HCT116 (cell line): ENCODE measurements around the gene DEFB108B. TPM values are rescaled to one million over a fixed set of nuclear protein-coding genes. Genes with fewer than 3 reads are reported as not detected.
"Not testable (repeated sequence)": the region's sequence is repeated elsewhere in the genome, so short reads cannot be mapped to it uniquely, and the experiment has no call there.

ENCODE experiments used
- ATAC-seq: fragments of 200-7000 bp; cut with Tn5 transposase; 2 replicates; pipeline ENCODE4 v1.9.1; 2020; ENCODE audit warnings: mild to moderate bottlenecking, moderate library complexity
- BruUV-seq: library from RNA; stranded (reverse); fragments of 400-500 nt; replicated peaks from 2 replicates; lab custom pipeline; 2021; lab: Mats Ljungman, UMichigan
- CTCF ChIA-PET: fragments of 300-600 bp; sonication (Branson Sonifier 250); formaldehyde crosslinking; loops from one replicate; lab custom pipeline; 2021; ENCODE audit warnings: antibody characterized with exemption; lab: Charles Lee
- POLR2A ChIA-PET: fragments of 300-600, 350-600 bp; sonication (Branson Sonifier 250); formaldehyde crosslinking; loops from one replicate; lab custom pipeline; 2021; ENCODE audit warnings: antibody characterized with exemption; lab: Charles Lee
- RAD21 ChIA-PET, 2 experiments: fragments of 300-600 bp; sonication (Branson Sonifier 250); formaldehyde crosslinking; loops; one replicate each; lab custom pipeline; 2023; ENCODE audit warnings: low total read pairs in 2 of 2; ENCODE audit not compliant: uncharacterized antibody in 2 of 2, unreplicated experiment in 2 of 2, low non-redundant PET in 1 of 2; lab: Charles Lee
- DNase-seq: peaks from one replicate; pipeline ENCODE4 v3.0.0-alpha.2; 2010; ENCODE audit warnings: low read depth, low spot score
- H2AFZ ChIP-seq: fragments of 200-600 bp; shearing (Covaris generic), sonication (generic); 2 replicates; pipeline ENCODE4 v1.6.1; 2017; ENCODE audit warnings: low read depth, mixed run types, mixed read lengths, antibody characterized with exemption, low read length; ENCODE audit not compliant: poor library complexity, severe bottlenecking
- H3K27ac ChIP-seq: 2 replicates; pipeline ENCODE4 v1.5.1; 2012; ENCODE audit warnings: low read depth, low read length
- H3K27me3 ChIP-seq: fragments of 200-600 bp; sonication (generic); 2 replicates; pipeline ENCODE4 v1.6.1; 2016; ENCODE audit warnings: mixed run types, low read length, mixed read lengths; ENCODE audit not compliant: insufficient read depth
- H3K36me3 ChIP-seq, 2 experiments: fragments of 200-500 bp in 1 of 2; fragments of 200-600 bp in 1 of 2; sonication (Bioruptor generic) in 1 of 2; sonication (generic) in 1 of 2; 2 replicates each; pipeline versions ENCODE4 v1.5.1 to v1.6.1; 2014 to 2016; ENCODE audit warnings: low read length in 2 of 2, inconsistent platforms in 1 of 2, mixed read lengths in 1 of 2, mixed run types in 1 of 2; ENCODE audit not compliant: insufficient read depth in 2 of 2, control insufficient read depth in 1 of 2
- H3K4me1 ChIP-seq, 2 experiments: fragments of 200-600 bp in 1 of 2; sonication (generic) in 1 of 2; 2 replicates each; pipeline versions ENCODE4 v1.5.1 to v1.6.1; 2012 to 2017; ENCODE audit warnings: low read length in 2 of 2, inconsistent platforms in 1 of 2, mild to moderate bottlenecking in 1 of 2, mixed read lengths in 1 of 2, mixed run types in 1 of 2, moderate library complexity in 1 of 2; ENCODE audit not compliant: insufficient read depth in 2 of 2, control insufficient read depth in 1 of 2
- H3K4me2 ChIP-seq: fragments of 200-600 bp; sonication (generic); 2 replicates; pipeline ENCODE4 v1.6.1; 2017; ENCODE audit warnings: mixed run types, low read length, mixed read lengths
- H3K4me3 ChIP-seq, 2 experiments: fragments of 200-600 bp in 1 of 2; sonication (generic) in 1 of 2; replicated peaks in 1 of 2; 2 replicates each; pipeline ENCODE4 v1.5.1; 2011 to 2016; ENCODE audit warnings: low read length in 2 of 2, control low read depth in 1 of 2, low read depth in 1 of 2, mild to moderate bottlenecking in 1 of 2, mixed read lengths in 1 of 2, mixed run types in 1 of 2
- H3K79me2 ChIP-seq: fragments of 200-600 bp; sonication (generic); 2 replicates; pipeline ENCODE4 v1.6.1; 2017; ENCODE audit warnings: mild to moderate bottlenecking, mixed run types, low read length, moderate library complexity, mixed read lengths; ENCODE audit not compliant: insufficient read depth
- H3K9ac ChIP-seq: fragments of 200-600 bp; sonication (generic); 2 replicates; pipeline ENCODE4 v1.6.1; 2016; ENCODE audit warnings: low read length, mixed read lengths
- H3K9me2 ChIP-seq: fragments of 200-600 bp; sonication (generic), shearing (Covaris generic); 2 replicates; pipeline ENCODE4 v1.6.1; 2017; ENCODE audit warnings: mixed run types, mild to moderate bottlenecking, moderate library complexity; ENCODE audit not compliant: insufficient read depth
- H3K9me3 ChIP-seq, 2 experiments: fragments of 200-500 bp in 1 of 2; fragments of 200-600 bp in 1 of 2; sonication (Bioruptor generic) in 1 of 2; sonication (generic) in 1 of 2; 2 replicates each; pipeline ENCODE4 v1.6.1; 2014 to 2017; ENCODE audit warnings: low read length in 2 of 2, mixed read lengths in 2 of 2, inconsistent platforms in 1 of 2, low read depth in 1 of 2, mild to moderate bottlenecking in 1 of 2, mixed run types in 1 of 2, moderate library complexity in 1 of 2; ENCODE audit not compliant: control insufficient read depth in 1 of 2, insufficient read depth in 1 of 2
- H4K20me1 ChIP-seq: fragments of 200-600 bp; sonication (generic), shearing (Covaris generic); 2 replicates; pipeline ENCODE4 v1.6.1; 2017; ENCODE audit warnings: mixed run types, mild to moderate bottlenecking, moderate library complexity; ENCODE audit not compliant: insufficient read depth
- JUND ChIP-seq: IDR thresholded peaks from 2 replicates; pipeline ENCODE4 v1.6.1; 2012
- MAX ChIP-seq: IDR thresholded peaks from 2 replicates; pipeline ENCODE4 v1.6.1; 2012
- SP1 ChIP-seq: IDR thresholded peaks from 2 replicates; pipeline ENCODE4 v1.6.1; 2012; ENCODE audit warnings: low read depth
- intact Hi-C: fragments of 100-400 bp; cut with micrococcal nuclease; formaldehyde crosslinking; loops from 2 replicates; pipeline ENCODE4 v1.10.0; 2022
- total RNA-seq: library from RNA; stranded (reverse); gene quantifications from one replicate; pipeline ENCODE4 v1.2.1, GENCODE V29; 2021; ENCODE audit not compliant: unreplicated experiment

The DEFB108B gene
- total RNA-seq, 1 experiment from 2014 or later: not detected

- H3K4me2 ChIP-seq: peak overlapping the region; percentile 84
- TF ChIP-seq MAX: peak; percentile 3; the same call in 1 of the 2 replicates
- H2AFZ ChIP-seq, RAD21 ChIA-PET, H3K79me2 ChIP-seq, POLR2A ChIA-PET, CTCF ChIA-PET, DNase-seq, H3K27me3 ChIP-seq, H4K20me1 ChIP-seq, H3K9me2 ChIP-seq, ATAC-seq, H3K9me3 ChIP-seq, H3K36me3 ChIP-seq, intact Hi-C loops: not testable (repeated sequence)
- BruUV-seq: TSS peak; percentile 60
- H3K9ac ChIP-seq: peak overlapping the region; percentile 94
- H3K4me3 ChIP-seq: peak overlapping the region; percentile 66 to 72
- H3K27ac ChIP-seq: peak overlapping the region; percentile 83
- H3K4me1 ChIP-seq: peaks cover 17 to 39% of the 10 kb centered on the region in 2 experiments
Observed at GRCh38 chr11:71787824-71788454, 45.1 kb upstream of the DEFB108B start.

- RAD21 ChIA-PET, H3K79me2 ChIP-seq, BruUV-seq, H3K9me2 ChIP-seq, H3K36me3 ChIP-seq, DNase-seq, H4K20me1 ChIP-seq, ATAC-seq, H2AFZ ChIP-seq, POLR2A ChIA-PET, H3K27me3 ChIP-seq, H3K4me3 ChIP-seq, H3K9me3 ChIP-seq, intact Hi-C loops: not testable (repeated sequence)
- peak; percentile 45; the same call in 1 of the 2 replicates for TF ChIP-seq JUND
- TF ChIP-seq SP1: 0 out of 2 replicates have a peak, but pooled peaks have one; percentile 13
- Histone ChIP-seq H3K27ac (peak overlapping the region; percentile 25), H3K9ac (peak overlapping the region; percentile 94; the same call in 1 of the 2 replicates), H3K4me2 (peak overlapping the region; percentile 84), H3K4me1 (peaks cover 17 to 47% of the 10 kb centered on the region in 2 experiments)
- CTCF ChIA-PET: interaction anchor here (1.5 kb wide), 1 partner anchor 11 kb away, joined by 4 read pairs; no protein-coding TSS in a partner anchor
Observed at GRCh38 chr11:71789444-71790196, 43.4 kb upstream of the DEFB108B start.

- peaks cover 21 to 48% of the 10 kb centered on the region in 2 experiments for H3K4me1 ChIP-seq
- intact Hi-C loops, H3K27me3 ChIP-seq, H3K9me3 ChIP-seq, RAD21 ChIA-PET, ATAC-seq, BruUV-seq, DNase-seq, H3K36me3 ChIP-seq, CTCF ChIA-PET, H3K4me2 ChIP-seq, H3K9ac ChIP-seq, H2AFZ ChIP-seq, H3K4me3 ChIP-seq, H3K27ac ChIP-seq, H3K79me2 ChIP-seq, H3K9me2 ChIP-seq, H4K20me1 ChIP-seq, POLR2A ChIA-PET: not testable (repeated sequence)
Observed at GRCh38 chr11:71791111-71791510, 41.9 kb upstream of the DEFB108B start.
